CD4-positive, alpha-beta T cell treated with Interferon gamma for 1 hour (primary cell): ENCODE data around the gene F5.
"Not testable (repeated sequence)": the region's sequence is repeated elsewhere in the genome, so short reads cannot be mapped to it uniquely, and the experiment has no call there.

Experiments
- DNase-seq: peaks from one replicate; pipeline ENCODE4 v3.0.0-alpha.2; 2020

F5 gene

DNA sequence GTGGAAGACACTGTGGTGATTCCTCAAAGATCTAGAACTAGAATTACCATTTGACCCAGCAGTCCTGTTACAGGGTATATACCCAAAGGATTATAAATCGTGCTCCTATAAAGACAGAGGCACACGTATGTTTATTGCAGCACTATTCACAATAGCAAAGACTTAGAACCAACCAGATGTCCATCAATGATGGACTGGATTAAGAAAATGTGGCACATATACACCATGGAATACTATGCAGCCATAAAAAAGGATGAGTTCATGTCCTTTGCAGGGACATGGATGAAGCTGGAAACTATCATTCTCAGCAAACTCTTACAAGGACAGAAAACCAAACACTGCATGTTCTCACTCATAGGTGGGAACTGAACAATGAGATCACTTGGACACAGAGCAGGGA is 82.7 kb downstream of the F5 start:
- DNase-seq = not testable (repeated sequence)

DNA sequence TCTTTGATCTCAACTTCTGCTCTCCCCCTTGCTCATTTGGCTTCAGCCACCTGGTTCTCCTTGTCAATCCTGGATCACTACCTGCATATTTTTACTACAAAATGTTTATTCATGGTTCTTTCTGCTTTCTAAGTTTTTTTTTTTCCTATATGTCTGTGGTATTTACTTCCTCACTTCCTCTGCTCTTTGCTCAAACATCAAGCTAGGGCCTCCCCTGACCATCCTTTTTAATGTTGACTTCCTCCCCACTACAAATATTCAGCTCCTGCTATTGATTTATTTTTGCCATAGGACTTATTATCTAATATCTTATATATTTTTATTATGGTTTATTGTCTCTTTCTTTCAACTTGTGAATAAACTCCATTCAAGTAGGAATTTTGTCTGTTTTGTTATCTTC is 86.5 kb downstream of the F5 start:
- DNase-seq = no peak

DNA sequence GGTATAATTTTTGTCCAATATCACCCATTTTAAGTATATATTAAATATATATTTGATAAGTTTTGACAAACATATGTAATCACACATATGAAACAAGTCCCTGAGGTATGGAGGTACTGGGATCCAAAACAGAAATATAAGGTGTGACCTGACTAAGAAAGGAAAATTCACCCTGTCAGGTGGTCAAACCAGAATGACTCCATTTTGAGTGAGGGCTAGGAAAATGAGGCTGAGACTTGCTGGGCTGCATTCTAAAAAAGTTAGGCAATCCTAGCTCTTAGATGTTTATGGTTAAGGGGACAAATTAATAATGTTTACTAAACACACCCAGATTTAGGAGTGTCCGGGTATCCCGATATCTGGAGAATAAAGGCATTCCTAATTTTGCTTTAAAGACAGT is 89.0 kb downstream of the F5 start:
- DNase-seq = no peak

DNA sequence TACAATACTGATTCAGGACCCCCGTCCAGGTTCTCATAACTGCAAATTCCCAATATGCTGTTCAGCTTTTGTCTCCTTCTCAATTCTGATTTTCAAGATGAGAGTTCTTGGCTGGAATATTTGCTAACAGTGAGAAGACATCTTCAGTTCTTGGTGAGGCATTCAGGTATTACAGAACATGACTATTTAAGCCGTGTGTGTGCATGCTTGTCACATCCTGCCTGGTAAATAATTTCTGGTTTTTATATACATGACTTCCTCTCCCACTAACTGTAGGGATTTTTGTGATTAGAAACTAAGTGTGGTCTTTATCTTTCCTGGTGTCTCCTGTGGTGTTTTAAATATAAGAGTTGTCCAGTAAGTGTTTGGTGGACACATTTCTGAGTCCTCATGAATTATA is 90.4 kb downstream of the F5 start:
- no peak for DNase-seq

DNA sequence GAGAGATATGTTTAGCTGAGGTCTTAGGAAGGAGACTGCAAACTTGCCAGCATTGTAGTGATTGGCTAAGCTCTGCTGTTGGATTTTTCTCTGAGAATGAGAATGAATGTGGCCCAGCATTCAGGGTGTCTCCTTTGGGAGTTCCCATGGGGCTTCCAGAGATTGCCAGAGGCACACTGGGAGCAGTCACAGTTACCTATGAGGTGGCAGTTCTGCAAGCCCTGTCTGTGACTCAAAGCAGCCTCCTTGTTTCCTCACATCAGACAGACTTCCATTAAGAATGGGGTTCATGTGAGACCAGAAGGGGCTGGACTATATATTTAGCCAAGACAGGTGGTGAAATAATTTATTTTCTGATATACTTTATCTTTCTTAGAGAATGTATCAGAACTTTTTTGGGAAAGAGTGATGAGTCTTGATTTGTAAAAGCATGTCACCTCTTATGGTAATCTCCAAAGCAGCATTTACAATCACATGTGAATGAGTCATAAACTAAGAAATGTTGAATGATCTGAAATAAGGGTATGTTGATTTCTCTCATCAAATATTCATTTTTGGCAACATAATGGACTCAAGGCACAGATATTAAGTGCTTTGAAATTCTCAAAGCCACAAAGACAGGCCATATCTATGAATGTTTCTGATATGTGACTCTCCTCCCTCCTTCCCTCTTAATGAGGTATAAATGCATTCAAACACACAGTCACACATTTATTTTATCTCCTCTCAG is 91.1 kb downstream of the F5 start:
- DNase-seq = no peak

DNA sequence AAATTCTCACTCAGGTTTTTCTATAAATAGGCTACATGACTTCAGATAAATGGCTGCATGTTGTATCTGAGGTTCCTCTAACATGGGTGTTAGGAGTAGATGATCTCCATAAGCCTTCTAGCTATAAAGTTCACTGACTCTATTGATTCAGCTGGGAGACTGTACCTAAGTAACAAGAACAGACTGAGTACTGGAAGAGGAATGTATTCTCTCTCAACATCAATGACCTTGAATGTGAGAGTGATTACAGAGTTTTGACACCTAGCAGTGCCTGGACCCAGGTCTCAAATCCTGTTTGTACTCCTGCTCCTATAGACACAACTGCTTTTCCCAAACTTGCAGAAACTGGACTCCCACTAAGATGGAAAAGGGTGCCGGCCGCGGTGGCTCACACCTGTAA is 91.9 kb downstream of the F5 start:
- no peak for DNase-seq

DNA sequence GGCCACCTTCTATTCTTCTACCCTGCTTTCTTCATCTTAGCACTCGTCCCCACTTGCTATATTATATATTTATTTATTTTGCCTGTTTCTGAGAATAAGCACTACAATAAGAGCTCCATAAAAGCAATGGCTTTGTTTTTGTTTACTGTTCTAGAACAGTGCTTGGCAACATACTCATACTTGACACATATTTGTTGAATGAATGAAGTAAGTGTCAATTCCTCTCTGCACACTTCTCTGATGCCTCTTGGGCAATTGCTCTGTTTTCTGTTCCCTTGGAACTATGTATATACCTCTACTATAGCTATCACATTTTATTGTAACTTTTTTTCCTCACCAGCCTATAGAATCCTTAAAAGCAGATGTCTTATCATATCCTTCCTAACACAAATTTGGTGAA is 93.0 kb downstream of the F5 start:
- no peak for DNase-seq

DNA sequence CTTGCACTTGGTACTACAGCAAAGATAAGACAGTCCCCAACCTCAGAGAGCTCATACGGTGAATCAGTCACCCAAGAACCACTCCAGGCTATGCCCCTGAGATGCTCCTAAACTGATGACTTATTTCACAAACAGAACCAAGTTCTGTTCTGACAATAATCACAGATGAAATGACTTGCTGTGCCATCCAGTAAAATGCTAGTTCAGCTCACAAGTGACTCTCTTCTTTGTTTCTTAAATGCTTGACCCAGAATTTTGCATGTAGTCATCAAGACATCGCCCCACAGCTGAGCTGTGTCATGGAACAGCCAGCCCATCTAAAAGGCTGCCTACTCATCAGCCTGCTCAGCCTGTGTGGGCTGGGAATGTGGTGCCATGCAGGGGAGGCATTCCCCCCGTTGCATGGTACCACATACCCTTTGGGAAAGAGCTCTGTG is 94.4 kb downstream of the F5 start:
- DNase-seq = no peak

DNA sequence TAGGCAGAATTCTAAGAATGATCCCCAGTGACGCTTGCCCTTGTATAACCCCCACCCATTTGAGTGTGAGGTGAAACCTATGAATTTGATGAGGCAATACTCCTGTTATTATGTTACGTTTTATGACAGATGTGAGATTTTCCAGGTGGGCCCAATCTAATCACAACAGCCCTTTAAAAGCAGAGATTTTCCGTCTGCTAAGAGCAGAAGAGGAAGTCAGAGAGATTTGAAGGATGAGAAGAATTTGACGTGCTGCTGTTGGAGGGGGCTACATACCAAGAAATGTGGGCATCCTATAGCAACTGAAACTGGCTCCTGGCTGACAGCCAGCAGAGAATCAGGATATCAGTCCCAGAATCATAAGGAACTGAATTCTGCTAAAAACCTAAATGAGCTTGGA is 98.1 kb downstream of the F5 start:
- DNase-seq = no peak

DNA sequence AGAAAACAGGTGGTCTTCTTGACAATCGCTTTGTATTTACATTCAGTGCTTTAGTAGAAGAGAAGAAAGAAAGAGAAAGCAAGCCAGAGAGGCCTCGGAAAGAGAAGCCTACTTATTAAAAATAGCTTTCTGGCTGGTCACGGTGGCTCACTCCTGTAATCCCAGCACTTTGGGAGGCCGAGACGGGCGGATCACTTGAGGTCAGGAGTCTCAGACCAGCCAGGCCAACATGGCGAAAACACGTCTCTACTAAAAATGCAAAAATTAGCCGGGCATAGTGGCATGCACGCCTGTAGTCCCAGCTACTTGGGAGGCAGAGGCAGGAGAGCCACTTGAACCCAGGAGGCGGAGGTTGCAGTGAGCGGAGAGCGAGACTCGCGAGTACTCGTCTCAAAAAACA is 98.7 kb downstream of the F5 start:
- DNase-seq = no peak

DNA sequence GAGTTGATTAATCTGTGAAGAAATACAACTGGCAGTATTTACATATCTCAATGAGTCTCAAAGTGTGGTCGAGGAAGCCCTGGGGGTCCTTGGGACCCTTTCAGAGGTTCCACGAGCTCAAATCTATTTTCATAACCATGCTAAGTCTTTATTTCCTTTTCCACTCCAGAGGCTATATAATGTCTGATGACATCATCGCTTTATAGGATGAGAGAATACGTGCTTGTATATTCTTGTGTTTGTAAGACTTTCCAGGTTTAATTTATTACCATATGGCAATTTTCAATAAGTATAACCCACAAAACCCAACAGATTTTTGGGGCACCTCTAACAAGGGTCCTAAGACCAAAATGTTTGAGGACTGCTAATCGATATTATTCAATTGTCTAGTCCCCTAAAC is 99.1 kb downstream of the F5 start:
- DNase-seq = no peak

DNA sequence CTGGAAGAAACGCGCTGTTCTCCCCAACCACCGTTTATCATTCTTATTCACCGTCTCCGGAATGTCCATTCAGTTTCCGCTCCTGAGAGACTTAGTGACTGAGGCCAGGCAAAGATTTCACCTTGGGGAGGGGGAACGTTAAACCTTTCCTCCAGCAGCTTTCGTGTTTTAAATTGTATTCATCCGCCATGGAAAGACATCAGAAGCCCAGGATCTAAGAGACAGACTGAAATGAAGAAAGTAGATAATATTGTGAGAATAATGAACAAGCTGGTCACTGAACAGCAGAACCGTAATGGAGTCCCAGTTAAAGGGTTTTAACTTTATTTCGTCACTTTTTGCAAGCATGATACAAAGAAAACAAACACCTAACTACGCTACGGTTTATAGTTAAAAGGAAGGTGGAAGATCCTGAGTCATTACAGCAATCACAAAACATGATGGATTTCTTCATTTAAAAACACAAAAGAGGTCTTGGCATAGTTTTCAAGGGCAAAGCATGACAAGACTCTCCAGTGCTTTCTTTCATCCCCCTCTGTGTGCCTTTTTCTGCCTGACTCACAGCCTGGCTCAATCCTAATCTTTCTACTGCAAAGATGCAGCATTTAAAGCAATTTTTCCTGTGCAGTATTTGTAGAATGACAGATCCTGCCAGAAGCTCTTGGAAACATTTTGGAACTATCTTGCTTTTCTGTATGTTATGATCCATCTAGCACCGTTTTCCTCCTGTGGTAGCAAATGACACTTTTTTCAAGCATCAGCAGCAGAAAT is 99.8 kb downstream of the F5 start:
- DNase-seq = no peak

DNA sequence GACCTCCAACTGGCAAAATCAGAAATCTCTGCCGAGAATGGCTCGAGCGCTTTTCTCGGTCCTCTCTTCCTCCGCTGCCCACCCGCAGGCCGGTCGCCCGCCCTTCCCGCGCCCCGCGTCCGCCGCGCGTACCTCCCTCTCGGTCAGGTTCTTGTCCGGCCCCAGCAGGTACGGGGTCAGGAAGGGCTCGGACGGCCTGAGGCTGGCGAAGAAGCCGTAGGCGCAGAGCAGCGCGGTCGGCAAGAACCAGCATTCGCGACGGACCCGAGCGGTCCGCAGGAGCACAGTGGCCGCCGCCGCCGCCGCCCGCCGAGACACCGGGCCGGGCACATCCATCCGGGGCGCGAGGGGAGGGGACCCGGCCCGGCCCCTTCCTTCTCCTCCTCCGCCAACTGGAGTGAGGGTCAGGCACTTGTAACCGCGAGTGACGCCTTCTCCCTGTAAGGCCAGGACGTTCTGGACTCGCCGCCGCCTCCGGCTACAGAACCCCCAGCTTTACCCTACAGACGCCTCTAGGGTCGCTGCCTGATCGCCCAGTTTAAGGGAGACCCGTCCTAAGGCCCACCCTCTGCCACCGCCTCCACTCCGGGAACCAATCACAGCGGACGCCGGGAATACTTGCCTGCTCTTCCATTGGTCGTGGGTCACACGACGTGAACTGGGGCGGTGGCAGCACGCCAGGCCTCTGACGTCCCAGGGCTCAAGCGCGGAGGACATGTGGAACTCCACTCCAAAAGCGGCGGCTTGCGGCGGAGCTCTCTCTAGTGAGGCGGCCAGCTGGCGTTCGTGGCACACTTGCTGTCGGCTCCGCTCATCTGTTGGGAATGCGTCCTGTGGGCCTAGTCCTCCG is 100.6 kb downstream of the F5 start, which contains the start of gene SLC19A2:
Gene SLC19A2, minus strand, starts transcription at position 514 of the 850 bp plus-strand sequence. Its CDS starts 178 bp downstream, at position 336.
- DNase-seq = peak; percentile 96

DNA sequence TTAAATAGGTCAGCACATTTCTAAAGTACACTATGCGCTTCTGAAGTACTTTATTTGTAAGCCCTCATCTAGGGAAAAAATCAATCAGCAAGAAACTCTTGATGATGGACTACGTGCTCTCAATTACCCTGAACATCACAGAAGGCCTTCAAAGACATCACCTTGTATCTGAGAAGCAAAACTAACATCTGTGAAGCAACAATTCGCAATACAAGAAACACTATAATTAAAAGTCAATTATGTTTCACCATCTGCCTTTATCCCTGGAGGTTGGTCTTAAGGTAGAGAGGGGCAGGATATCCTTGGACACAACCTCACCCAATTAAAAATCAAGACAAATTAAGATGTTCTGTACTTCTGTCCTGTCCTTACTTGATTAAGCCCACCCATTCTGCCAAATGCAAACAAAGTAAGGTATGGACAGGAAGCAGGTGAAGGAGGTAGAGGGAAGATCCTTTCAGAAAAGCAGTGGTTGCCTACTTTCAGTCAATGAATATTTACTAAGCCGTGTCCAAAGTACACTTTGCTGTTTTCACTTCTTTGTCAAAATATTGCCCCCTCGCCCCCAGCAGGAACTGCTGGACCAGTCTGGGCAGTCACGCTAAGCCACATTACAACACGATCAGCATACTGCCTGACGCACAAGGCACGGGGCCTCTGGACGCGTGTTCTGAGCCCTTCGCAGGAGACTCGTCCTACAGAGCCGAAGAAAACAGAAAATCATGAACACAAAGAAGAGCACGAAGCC is 101.4 kb downstream of the F5 start:
- DNase-seq = peak; percentile 35

DNA sequence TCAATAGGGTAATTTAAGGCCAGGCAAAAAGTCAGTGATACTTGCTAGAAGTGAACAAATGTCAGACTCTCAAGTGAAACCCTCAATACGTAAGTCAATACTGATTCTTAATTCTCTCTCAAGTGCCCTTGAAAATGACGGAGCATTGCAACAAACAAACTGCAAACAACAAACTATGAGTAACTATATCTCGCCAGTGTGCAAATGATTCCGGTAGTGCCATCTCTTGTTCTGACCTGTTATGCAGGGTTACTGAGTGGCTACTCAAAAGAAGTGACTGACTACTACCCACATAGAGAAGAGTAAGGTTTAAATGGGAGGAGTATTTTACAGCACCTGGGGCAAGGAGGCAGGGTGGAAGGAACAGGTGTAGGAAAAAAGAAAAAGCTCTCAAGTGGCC is 102.2 kb downstream of the F5 start:
- DNase-seq = no peak

DNA sequence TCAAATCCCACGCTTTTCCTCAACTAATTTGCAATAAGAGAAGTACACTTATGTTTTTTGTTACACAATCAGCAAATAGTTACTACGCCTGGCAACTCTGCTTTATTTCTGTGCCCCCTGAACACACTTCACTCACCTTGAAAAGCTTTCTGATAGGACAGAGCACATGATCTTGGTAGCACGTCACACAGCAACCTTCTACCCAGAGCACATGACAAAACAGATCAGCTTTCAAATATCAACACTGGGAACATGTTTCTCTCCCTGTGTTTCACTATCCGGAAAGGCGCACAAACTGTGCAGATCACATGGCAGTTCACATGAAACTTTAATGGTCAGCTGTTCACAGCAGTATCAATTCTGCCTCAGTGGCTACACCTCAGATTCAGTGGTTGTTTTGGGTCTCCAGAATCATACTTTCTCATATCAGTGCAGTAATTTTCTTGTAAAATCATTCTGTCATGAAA is 102.7 kb downstream of the F5 start:
- no peak for DNase-seq

DNA sequence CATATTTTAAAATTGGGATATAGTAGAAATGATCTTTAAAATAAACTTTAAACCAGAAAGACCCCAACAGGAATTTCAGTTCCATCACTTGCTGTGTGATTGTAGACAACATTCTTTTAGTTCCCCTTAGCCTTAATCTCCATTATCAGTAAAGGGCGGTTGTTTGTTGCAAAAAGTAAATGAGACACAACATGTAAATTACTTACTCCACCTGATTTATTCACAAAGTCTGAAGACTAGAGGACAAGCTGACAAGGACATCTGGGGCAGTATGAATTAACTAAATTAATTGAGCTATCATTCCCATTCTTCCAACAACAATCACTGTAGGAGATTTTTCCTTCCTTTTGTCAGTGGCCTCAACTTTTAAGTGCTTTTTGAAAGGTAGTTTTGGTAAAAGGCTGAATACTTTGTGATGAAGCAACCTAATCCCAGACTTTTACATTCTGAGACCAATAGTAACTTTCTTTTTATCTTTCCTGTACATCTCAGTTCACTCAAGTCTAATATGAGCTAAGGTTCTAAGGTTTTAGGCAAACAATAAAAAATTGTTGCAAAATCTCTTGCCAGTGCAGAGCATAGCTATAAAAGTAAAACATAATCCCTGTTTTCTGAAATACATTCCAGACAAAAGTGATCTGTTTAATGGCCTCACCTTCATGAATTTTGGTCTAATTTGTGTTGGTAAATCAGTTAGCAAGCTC is 106.8 kb downstream of the F5 start:
- no peak for DNase-seq

DNA sequence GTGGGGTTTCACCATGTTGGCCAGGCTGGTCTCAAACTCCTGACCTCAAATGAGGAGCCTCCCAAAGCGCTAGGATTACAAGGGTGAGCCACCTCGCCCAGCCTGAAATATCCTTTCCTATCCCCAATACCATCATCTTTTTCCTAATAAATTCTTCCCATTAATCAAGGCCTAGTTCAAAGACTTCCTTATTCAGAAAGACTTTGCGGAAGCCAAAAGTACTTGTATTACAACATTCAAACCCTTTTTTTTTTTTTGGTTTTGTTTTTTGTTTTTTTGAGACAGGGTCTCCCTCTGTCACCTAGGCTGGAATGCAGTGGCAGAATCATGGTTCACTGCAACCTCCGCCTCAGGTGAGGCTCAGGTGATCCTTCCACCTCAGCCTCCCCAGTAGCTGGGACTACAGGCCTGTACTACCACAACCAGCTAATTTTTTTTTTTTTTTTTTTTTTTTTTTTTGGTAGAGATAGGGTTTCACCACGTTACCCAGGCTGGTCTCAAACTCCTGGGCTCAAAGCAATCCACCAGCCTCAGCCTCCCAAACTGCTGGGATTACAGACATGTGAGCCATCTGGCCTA is 108.1 kb downstream of the F5 start:
- no peak for DNase-seq

DNA sequence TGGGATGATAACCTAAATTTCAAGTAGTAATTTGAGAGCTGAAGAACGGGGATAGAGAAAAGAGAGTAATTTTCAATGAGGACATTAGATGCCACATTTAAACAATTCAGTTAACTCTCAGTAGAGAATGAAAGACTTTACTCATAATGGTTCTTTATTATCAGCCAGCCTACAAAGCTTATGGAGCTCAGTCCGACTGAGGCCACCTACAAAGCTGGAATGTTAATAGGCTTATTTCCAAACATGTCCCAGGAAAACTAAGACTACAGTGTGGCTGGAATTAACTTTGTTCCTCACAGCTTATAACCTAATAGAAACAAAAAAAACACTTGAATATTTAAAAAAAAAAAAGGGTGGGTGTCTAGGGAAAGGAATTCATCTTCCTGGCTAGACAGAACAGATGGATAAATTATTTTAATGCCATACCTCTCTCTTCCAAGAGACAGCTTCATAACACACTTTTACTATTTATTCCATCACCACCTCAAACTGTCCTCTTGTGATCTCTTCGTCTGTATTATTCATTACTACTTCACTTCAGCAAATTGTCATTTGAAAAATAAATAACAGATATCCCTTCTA is 110.4 kb downstream of the F5 start:
- no peak for DNase-seq

DNA sequence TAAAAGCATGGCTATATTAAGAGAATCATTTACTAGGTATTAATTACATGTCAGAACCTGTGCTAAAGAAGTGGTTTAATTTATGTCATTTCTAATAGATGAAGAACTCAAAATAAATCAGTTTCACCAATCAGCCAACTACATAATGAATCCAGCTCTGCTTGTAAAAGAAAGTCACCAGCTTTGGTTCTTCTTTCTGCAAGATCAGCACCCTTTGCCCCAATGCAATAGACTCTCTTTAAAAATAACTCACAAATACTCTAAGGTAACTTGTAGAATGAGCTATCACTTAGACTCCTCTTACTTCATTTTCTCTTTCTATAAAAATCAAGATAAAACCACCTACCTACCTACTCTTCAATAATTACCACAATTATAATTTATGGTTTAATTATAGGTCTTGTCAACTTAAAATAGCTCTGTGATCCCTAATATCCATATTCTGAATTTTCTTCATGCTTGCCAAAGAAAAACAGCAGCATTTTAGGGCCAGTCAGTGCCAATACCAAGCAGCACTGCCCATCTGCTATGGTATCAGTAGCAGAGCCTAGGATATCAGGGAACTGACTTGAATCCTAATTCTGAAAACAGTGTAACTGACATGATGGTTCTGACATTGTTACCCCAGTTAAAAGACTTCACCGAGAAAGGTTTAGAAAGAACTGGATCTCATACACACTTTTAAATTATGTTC is 111.8 kb downstream of the F5 start:
- DNase-seq = no peak

DNA sequence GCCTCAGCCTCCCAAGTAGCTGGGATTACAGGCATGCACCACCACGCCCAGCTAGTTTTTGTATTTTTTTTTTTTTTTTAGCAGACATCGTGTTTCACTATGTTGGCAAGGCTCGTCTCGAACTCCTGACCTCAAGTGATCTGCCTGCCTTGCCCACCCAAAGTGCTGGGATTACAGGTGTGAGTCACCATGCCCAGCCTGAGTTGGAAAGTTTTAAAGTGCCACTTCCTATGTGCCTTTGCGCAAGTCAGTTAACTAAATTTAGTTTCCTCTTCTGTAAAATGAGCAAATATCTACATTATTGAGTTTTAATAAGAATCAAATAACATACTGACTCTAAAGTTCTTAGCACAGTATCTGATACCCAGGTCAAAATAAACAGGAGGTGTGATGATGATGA is 112.9 kb downstream of the F5 start:
- no peak for DNase-seq
